HG03139 (cell line): Measurements from ENCODE around the gene CA9.

Experiments
- ATAC-seq: cut with Tn5 transposase; IDR thresholded peaks from one replicate; pipeline ENCODE4 v1.9.1; 2021; ENCODE audit not compliant: unreplicated experiment

CA9 gene

DNA sequence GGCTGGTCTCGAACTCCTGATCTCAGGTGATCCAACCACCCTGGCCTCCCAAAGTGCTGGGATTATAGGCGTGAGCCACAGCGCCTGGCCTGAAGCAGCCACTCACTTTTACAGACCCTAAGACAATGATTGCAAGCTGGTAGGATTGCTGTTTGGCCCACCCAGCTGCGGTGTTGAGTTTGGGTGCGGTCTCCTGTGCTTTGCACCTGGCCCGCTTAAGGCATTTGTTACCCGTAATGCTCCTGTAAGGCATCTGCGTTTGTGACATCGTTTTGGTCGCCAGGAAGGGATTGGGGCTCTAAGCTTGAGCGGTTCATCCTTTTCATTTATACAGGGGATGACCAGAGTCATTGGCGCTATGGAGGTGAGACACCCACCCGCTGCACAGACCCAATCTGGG, 1.5 kb downstream of the CA9 start:
- ATAC-seq, result no peak

DNA sequence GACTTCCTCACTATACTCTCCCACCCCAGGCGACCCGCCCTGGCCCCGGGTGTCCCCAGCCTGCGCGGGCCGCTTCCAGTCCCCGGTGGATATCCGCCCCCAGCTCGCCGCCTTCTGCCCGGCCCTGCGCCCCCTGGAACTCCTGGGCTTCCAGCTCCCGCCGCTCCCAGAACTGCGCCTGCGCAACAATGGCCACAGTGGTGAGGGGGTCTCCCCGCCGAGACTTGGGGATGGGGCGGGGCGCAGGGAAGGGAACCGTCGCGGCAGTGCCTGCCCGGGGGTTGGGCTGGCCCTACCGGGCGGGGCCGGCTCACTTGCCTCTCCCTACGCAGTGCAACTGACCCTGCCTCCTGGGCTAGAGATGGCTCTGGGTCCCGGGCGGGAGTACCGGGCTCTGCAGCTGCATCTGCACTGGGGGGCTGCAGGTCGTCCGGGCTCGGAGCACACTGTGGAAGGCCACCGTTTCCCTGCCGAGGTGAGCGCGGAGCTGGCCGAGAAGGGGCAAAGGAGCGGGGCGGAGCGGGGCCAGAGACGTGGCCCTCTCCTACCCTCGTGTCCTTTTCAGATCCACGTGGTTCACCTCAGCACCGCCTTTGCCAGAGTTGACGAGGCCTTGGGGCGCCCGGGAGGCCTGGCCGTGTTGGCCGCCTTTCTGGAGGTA, 2.1 kb downstream of the CA9 start:
- ATAC-seq, result no peak

DNA sequence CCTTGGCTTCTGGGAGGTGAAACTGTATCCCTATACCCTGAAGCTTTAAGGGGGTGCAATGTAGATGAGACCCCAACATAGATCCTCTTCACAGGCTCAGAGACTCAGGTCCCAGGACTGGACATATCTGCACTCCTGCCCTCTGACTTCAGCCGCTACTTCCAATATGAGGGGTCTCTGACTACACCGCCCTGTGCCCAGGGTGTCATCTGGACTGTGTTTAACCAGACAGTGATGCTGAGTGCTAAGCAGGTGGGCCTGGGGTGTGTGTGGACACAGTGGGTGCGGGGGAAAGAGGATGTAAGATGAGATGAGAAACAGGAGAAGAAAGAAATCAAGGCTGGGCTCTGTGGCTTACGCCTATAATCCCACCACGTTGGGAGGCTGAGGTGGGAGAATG, 5.4 kb downstream of the CA9 start:
- ATAC-seq, result no peak

DNA sequence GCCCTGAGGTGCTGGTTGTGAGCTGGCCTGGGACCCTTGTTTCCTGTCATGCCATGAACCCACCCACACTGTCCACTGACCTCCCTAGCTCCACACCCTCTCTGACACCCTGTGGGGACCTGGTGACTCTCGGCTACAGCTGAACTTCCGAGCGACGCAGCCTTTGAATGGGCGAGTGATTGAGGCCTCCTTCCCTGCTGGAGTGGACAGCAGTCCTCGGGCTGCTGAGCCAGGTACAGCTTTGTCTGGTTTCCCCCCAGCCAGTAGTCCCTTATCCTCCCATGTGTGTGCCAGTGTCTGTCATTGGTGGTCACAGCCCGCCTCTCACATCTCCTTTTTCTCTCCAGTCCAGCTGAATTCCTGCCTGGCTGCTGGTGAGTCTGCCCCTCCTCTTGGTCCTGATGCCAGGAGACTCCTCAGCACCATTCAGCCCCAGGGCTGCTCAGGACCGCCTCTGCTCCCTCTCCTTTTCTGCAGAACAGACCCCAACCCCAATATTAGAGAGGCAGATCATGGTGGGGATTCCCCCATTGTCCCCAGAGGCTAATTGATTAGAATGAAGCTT, 6.1 kb downstream of the CA9 start:
- ATAC-seq, result no peak

DNA sequence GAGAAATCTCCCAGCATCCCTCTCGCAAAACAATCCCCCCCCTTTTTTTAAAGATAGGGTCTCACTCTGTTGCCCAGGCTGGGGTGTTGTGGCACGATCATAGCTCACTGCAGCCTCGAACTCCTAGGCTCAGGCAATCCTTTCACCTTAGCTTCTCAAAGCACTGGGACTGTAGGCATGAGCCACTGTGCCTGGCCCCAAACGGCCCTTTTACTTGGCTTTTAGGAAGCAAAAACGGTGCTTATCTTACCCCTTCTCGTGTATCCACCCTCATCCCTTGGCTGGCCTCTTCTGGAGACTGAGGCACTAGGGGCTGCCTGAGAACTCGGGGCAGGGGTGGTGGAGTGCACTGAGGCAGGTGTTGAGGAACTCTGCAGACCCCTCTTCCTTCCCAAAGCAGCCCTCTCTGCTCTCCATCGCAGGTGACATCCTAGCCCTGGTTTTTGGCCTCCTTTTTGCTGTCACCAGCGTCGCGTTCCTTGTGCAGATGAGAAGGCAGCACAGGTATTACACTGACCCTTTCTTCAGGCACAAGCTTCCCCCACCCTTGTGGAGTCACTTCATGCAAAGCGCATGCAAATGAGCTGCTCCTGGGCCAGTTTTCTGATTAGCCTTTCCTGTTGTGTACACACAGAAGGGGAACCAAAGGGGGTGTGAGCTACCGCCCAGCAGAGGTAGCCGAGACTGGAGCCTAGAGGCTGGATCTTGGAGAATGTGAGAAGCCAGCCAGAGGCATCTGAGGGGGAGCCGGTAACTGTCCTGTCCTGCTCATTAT, 6.8 kb downstream of the CA9 start:
- ATAC-seq, result no peak

DNA sequence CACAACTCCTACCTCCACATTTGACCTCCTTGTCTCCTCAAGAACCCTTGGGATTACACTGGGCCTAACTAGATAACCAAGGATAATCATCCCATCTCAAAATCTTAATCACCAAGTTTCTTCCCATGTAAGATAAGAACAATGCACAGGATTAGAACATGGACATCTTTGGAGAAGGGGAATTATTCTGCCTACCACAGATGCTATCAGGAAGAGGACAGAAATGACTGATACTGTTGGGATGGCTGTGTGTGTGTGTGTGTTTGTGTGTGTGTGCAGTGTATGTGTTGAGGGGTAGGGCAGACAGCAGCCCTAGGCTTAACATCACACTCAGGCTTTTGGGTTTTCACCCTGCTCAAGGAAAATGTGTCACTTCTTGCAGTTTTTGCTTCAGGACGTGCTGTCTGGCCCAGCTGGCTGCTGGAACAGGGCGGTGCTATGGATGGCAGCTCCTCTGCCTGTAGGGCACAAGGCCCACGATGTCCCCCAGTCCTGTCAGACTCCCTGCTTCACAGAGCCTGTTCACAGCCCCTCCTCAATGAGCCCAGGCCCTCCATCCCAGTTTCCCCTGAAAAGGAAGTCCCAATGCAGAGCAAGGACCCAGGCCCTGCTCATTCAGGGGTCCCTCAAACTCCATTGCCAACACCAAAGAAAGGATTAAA, 7.7 kb downstream of the CA9 start:
- ATAC-seq, result no peak

DNA sequence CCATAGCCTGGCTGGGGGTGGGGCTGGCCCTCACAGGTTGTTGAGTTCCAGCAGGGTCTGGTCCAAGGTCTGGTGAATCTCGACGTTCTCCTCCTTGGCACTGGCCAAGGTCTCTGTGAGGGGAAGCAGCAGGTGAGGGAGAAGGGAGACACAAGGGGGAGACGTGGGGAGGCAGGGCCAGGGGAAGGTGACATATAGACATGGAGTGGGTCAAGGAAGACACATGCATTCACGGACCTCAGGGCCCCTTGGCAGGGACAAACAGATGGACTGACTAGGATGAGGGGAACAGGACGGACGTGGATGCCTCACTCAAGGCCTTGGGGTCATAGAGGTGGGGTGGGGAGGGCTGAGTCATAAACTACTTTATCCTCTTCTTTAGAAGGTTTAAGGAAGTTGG, 8.3 kb downstream of the CA9 start:
- no peak for ATAC-seq

DNA sequence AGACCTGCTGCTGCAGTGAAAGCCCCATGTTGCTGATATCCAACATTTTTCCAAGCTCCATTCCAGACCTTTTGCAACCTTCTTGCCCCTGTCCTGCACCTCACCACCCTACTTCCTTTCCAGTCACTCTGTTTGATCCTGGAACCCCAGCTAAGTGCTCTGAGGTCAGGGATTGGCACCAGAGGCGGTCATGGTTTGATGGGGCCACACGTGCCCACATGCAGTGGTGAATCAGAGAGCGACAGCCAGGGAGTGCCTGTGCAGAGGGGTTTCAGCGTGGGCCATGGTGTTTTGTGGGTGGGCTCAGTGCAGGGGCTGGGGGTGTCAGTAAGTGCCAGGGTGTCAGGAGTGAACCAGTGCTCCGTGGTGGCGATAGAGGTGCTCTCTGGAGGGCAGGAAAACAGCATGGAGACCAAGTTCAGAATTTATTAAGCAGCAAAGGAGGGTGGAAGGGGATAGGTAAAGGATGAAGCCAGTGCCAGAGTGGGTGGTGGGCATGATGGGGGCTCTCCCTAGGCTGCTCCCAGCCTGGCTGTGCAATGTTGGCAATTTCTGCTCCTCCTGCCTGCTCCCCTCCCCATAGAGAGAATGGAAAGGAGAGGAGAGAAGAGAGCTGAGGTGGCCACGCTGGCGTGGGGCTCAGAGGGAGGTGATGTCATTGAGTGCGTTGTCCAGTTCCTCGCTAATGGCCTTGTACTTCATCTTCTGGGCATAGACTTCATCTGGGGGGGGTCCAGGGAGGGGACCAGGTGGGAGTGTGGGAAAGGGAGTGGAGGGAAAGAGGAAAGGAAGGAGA, 9.0 kb downstream of the CA9 start:
- no peak for ATAC-seq

DNA sequence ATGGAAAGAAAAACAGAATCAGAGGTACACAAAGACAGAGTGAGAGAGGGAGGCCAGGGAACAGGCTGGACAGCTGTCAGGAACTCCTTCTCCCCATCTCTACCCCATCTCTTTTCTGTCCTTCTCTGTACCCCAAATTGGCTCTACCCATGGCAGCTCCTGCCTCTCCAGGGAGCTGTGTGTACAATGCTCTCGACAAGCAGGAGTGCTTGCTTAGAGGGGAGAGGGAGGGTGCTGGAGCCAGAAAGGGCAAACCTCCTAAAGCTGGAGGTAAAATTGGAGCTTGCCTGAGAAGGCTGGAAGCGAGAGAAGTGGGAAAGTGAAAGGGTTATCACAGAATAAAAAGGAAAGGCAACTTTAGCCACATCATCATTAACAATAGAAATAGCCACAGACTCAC, 9.6 kb downstream of the CA9 start:
- no peak for ATAC-seq

DNA sequence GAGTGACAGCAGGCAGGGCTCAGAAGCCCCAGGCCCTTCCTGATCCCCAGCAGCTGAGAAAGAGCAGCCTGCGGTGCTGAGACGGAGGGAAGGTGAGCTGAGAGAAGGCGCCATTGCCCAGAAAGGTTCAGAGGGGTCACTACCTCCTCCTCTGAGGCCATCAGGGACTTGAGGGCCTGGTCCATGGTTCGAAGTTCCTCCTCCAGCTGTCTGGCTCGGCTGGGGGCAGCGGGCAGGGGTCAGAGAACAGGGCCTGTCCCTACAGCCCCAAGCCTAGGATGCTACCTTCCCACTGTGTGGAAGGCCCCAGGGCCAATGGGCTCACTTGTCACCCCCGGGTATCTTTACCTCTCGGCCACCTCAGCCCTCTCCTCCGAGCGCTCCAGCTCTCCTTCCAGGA, 11.2 kb downstream of the CA9 start:
- no peak for ATAC-seq

DNA sequence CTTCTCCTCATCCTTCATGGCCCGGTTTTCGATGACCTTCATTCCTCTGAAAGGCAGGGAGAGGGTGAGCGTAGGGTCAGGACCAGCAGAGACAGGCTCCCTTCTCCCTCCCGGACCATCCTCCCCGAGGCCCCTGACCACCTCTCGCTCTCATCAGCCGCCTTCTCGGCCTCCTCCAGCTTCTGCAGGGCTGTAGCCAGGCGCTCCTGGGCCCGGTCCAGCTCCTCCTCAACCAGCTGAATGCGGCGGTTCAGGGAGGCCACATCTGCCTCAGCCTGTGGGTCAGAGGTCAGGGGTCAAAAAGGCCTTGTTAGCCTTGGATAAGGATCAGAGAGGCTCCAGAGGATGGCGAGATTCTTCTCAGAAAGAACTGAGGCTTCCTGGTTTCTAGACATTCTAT, 11.8 kb downstream of the CA9 start:
- ATAC-seq, result no peak

DNA sequence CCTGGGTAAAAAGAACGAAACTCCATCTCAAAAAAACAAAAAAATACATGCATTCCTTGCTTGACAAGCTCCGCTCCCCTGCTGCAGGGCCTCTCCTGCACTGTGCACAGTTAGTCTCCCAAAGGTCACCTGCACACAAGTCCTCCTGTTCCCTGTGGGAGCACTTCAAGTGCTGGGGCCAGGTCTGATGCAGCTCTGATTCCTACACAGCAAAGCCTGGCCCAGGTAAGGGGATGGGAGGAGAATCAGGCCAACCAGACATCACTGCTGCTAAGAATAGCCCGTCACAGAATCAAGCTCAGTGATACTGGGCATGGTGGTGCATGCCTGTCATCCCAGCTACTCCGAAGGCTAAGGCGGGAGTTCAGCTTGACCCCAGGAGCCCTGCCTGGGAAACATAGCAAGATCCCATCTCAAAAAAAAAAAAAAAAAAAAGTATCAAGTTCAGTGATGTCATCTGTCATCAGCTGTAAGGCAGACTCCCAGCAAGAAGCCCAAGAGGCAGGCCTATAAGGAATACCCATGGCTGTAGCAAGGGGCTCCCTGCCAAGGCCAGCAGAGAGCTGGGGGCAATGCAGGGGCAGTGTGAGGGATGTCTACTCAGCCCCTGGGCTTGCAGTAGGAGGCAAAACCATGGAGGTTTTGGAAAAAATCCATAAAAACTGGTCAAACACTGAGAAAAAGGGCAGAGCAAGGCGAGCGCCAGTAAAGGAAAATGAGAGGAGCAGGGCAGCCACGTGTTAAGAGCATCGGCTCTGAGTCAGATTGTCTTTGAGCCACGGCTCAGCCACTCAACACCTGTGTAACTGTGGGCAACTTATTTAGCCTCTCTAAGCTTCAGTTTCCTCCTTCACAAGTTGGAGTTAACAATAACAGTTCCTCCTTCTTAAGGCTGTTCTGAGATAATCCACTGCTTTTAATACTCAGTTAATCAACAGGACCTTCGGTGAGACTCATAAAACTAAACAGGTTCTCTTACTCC, 12.8 kb downstream of the CA9 start:
- ATAC-seq, result no peak

DNA sequence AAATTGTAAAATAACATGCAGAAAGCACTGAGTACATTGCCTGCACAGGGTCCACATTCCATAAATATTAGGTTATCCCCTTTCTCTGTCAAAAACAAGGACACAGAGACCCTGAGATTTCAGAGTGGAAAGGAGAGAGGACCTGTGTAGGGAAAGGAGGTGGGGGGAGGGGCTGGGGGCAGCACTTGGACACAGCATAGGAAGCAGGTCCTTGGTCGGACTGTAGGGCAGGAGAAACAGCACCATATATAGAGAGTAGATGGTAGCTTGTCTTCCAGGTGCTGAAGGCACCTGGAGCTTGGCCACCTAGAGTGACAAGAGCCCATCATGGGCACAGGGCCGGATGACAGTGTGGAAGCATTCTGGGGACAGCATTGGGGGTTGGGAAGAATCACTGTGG, 13.6 kb downstream of the CA9 start:
- ATAC-seq, result no peak

DNA sequence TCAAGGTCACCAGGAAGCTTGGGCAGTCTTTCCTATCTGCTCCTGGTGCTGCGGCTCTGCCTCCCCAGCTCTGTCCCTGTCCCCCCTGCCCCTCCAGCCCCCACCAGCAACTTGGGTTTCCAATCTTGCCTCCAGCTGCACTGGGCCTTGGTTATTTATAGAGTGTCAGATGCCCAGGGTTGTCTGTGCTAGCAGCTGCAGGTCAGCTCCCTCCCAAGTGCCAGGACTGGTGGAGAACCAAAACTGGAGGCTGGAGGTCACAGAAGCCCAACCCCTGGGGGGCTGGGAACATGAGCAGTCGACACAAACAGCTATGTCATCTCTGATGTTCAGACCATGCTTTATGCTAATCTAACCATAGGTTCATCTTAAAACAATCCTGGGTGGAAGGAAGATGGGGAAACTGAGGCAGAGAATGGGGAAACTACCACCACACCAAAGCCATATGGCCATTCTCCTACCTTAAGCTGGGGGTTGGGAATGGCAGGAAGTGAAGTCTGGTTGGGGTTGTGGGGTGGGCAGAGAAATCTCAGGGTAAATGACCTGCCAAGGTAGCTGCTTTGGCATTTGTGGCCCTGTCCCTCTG, 14.3 kb downstream of the CA9 start:
- no peak for ATAC-seq

DNA sequence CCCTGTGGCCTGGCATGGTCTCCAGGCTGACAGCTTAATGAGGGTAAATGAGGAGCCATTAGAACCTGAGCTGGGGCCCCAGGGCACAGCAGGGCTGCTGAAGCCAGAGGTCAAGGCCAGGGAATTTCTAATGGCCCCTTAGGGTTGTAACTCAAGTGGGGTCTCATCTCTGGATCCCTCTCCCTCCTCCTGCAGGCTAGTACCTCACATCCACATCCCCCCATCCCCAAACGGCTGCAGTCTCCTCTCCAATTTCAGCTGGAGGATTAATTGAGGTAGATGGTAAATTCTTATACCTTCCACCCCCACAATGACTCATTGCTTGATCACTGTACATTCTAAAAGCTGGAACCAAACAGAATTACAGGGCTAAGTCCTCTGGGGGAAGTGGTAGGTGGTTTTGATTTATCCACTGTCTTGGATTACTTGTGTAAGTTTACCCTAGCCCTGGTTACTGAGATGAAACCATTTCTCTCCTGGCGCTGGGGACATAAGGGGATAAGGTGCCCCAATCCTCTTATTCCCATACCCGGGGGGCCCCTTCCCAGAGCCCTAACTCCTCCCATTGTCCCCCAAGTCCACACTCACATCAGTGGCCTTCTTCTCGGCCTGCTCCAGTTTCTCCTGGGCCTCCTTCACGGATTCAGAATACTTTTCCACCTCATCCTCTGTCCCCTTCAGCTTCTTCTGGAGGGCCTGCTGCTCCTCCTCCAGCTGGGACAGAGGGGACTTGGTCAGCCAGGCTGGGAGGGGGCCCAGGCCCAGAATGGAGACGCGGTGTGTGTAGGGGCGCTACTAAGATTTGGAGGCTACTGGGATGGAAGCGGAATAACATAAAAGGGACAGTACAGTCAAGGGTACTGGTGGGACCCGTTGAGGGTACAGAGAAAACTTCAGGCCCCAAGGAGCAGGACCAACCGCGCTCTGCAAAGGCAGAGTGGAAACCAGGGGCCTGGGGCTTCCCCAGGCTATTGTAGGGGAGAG, 15.1 kb downstream of the CA9 start:
- ATAC-seq, result no peak

DNA sequence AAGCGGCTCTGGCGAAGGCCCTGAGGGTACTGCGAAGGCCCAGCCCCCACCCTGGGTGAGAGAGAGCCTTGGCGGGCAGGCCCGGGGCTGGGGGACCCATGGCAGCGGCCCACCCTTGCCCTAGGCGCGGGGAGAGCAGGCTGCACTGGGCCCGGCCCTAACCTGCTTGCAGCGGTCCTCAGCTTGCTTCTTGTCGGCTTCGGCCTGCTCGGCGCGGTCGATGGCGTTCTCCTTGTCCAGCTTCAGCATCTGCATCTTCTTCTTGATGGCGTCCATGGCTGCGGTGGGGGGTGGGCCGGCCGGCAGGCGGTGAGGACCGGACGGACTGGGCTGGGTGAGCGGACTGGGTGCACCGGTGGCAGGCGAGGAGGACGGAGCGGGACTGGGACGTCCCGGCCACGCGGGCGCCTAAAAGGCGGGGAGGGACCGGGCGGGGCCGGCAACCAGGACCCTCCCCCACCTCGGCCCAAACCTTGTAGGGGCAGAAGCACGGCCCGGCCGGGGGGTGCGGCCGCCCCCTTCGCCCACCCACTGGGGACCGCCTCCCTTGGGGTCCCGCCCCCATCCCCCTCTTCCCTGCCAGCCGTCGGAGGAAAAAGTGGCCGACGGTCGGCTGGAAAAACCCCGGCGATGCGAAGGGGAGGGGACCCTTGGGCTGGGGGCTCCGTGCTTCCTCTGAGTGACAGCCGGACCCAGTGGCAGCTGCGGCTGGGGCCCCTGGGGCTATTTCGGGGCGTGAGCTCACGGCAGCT, 16.0 kb downstream of the CA9 start, which contains the start of gene TPM2:
Gene TPM2, minus strand, starts transcription at position 384 of the 752 bp plus-strand sequence. Its CDS starts 108 bp downstream, at position 276.
- no peak for ATAC-seq

DNA sequence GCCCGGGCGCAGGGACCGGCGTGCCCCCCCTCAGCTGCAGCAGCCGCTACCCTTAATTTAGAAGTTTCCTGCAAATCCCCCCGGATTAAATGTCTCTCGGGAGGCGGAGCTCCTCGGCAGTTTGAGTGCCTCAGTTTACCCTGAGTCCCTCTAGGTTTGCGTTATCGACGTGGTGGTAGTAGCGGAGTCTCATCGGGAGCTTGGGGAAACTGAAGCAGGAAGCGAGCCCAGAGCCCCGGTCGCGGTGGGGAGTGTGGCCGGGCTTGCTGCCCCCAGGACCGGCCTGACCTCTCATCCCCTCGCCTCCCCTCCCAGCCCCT, 16.5 kb downstream of the CA9 start:
- ATAC-seq, result no peak
